HG02678 (cell line): ENCODE data around the gene MDM4.
A peak's percentile ranks its signal among the peaks of the same experiment; 100 is the strongest.
"Not testable (repeated sequence)": the region's sequence is repeated elsewhere in the genome, so short reads cannot be mapped to it uniquely, and the experiment has no call there.

Source experiments
- ATAC-seq: cut with Tn5 transposase; IDR thresholded peaks from one replicate; pipeline ENCODE4 v1.9.1; 2021; ENCODE audit warnings: mild to moderate bottlenecking, moderate library complexity; ENCODE audit not compliant: unreplicated experiment

MDM4 gene

GRCh38 chr1:204513117-204513716 lies 3.0 kb upstream of the MDM4 start:
- ATAC-seq = peak; percentile 40

GRCh38 chr1:204514828-204515227 lies 1.4 kb upstream of the MDM4 start:
- no peak for ATAC-seq

GRCh38 chr1:204517382-204517781 lies 1.2 kb downstream of the MDM4 start:
- ATAC-seq = not testable (repeated sequence)

- ATAC-seq = peak; percentile 55
These were observed 4.9 kb downstream of the MDM4 start for GRCh38 chr1:204520834-204521709.

GRCh38 chr1:204521941-204522521 lies 5.8 kb downstream of the MDM4 start:
- ATAC-seq = not testable (repeated sequence)

- no peak for ATAC-seq
These were observed 7.5 kb downstream of the MDM4 start for GRCh38 chr1:204523605-204524215.

GRCh38 chr1:204524986-204525385 lies 8.8 kb downstream of the MDM4 start:
- ATAC-seq = peak; percentile 54

- ATAC-seq = no peak
These were observed 12.0 kb downstream of the MDM4 start for GRCh38 chr1:204528241-204528640.

- no peak for ATAC-seq
These were observed 12.5 kb downstream of the MDM4 start for GRCh38 chr1:204528677-204529076.

- ATAC-seq = no peak
These were observed 13.2 kb downstream of the MDM4 start for GRCh38 chr1:204529371-204529895.

- ATAC-seq = peak; percentile 85
These were observed 14.7 kb downstream of the MDM4 start for GRCh38 chr1:204530932-204531331.

- no peak for ATAC-seq
These were observed 16.6 kb downstream of the MDM4 start for GRCh38 chr1:204532832-204533231.

GRCh38 chr1:204541626-204542025 lies 25.4 kb downstream of the MDM4 start:
- no peak for ATAC-seq

- no peak for ATAC-seq
These were observed 28.1 kb downstream of the MDM4 start for GRCh38 chr1:204544321-204544720.

- no peak for ATAC-seq
These were observed 29.0 kb downstream of the MDM4 start for GRCh38 chr1:204545202-204545601.

GRCh38 chr1:204545881-204546280 lies 29.7 kb downstream of the MDM4 start:
- ATAC-seq = no peak

GRCh38 chr1:204548265-204548664 lies 32.1 kb downstream of the MDM4 start:
- no peak for ATAC-seq

- ATAC-seq = no peak
These were observed 33.1 kb downstream of the MDM4 start for GRCh38 chr1:204549313-204549712.

GRCh38 chr1:204550926-204551325 lies 34.7 kb downstream of the MDM4 start:
- no peak for ATAC-seq

GRCh38 chr1:204556458-204557052 lies 40.3 kb downstream of the MDM4 start:
- ATAC-seq = no peak

GRCh38 chr1:204558467-204558866 lies 42.3 kb downstream of the MDM4 start:
- no peak for ATAC-seq
